ENCODE data around the gene SLC66A2.
"Not testable (repeated sequence)": the region's sequence is repeated elsewhere in the genome, so short reads cannot be mapped to it uniquely, and the experiment has no call there.

SLC66A2 gene

GRCh38 chr18:79877163-79878091 lies 74.0 kb downstream of the SLC66A2 start:
- no peak for DNase-seq

DNA sequence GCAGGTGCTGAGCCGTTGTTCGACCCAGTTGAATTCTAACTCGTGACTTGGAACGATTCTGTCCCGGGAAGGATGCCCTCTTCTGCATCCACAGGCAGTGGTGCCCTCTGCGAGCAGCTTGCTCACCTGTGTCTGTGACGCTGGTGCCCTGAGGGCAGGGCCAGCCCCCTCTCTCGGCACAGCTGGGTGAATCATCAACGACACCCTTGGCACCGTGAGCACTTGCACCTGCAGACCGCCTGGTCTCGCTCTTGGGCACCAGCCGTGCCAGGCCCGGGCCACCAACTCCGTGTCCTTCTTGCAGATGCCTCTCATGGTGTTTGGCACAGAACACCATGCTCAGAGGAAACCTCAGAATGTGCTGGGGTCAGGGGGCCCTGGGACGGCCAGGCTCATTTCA lies 75.0 kb downstream of the SLC66A2 start:
- no peak for DNase-seq

DNA sequence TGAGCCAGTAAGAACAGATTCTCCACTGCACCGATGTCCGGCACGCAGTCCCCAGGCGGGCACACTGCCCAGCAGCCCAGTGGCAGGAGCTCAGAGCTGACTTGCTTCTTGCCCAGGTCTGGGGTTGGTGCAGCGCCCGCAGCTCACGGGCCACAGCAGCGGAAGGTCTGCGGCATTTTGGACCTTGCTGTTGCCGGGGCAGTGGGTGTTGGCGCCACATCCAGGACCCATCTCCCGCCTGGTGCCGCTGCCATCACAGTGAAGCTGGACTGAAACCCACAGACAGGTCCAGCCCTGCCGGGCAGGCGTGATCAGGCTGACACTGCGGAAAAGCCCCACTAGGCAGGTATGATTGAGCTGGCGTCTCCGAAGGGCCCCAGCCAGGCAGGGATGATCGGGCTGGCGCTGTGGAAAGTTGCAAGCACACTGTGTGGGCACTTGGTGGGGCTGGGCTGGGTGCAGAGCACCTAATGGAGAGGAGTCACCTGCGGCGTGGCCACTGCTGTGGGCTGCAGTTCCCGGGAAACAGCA lies 75.5 kb downstream of the SLC66A2 start:
- no peak for DNase-seq

DNA sequence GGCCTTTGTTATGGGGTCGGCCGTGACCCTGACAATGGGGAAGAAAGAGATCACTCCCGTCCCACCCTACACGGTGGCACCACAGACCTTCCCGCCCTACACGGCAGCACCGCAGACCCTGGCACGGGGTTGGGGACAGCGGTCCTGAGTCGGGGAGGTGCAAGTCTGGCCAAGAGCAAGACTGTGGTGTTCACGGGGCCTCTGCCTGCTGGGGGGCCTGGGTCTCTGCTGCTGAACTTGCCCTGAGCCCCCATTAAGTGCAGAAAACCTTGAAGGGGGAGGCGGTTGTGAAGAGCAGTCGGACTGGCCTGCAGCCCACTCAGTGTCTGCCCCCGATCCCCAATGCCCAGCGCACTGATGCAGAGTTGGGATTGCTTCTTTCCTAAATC lies 75.9 kb downstream of the SLC66A2 start:
- no peak for DNase-seq

DNA sequence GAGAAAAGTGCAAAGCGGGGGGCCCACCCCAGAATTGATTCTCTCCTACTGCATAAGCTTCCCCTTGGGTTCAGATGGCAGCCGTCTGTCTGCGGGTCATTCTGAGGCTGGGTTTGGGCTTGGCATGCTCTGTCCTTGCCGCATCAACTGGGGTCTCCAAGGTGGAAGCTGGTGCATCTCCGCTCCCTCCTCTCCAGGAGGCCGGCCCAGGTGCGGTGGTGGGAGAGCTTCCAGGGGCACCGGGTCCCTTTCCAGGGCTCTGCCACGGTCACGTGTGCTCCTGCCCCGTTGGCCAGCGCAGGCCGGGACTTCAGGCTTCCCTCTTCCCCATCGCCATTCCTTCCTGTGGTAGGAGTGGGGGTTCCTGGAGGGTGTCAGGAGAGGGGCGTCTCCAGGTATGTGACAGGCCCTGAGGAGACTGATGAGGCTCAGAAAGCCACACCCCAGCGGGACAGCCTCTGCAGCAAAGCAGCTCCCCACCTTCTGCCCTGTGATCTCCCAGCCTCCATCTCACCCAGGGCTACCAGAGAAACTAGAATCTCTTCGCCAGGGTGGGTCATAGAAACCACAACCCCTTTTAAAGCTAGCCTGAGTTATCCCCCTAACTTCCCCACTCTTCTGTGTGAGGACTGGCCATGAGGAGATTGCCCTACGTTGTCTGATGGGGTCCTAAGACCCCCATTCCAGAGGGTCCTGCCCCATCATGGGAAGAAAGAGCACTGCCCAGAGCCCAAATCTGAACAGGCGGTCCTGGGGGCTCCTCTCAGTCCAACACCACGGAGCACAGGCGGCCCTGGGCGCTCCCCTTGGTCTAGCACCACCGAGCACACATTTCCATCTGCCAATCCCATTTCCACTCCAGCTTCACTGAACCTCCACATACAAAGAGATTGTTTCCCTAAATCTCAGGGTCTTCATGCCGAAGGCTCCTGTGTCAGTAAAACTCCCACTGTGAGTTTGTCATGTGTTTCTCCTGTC lies 76.6 kb downstream of the SLC66A2 start:
- DNase-seq = no peak

DNA sequence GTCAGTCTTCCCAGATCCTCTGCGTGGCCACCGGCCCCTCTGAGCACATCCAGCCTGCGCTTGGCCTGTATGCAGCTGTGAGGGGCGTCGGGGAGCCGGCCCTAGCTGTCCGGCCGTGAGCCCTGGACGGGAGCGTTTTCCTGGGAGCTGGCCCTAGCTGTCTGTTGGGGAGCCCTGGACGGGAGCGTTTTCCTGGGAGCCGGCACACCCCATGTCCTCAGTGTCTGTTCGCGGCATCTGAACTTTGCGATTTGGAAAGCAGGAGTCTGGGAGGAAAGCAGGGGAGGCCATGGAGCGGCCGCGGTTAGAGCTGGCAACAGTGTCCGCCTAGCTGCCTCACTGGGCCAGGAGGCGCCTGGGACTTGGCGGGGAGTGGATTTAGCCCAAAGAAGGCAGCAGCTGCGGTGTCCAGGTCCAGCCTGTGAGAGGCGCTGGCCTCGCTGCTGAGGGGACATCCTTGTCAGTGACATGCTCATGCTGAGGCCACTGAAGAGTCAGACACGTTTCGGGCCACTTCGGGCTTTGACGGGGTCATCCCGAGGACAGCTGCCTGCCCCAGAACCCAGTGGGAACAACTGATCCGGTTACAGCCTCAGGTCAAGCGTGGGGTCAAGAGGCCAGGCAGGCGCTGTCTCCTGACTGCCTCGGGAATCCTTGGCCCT lies 77.9 kb downstream of the SLC66A2 start:
- DNase-seq = no peak

DNA sequence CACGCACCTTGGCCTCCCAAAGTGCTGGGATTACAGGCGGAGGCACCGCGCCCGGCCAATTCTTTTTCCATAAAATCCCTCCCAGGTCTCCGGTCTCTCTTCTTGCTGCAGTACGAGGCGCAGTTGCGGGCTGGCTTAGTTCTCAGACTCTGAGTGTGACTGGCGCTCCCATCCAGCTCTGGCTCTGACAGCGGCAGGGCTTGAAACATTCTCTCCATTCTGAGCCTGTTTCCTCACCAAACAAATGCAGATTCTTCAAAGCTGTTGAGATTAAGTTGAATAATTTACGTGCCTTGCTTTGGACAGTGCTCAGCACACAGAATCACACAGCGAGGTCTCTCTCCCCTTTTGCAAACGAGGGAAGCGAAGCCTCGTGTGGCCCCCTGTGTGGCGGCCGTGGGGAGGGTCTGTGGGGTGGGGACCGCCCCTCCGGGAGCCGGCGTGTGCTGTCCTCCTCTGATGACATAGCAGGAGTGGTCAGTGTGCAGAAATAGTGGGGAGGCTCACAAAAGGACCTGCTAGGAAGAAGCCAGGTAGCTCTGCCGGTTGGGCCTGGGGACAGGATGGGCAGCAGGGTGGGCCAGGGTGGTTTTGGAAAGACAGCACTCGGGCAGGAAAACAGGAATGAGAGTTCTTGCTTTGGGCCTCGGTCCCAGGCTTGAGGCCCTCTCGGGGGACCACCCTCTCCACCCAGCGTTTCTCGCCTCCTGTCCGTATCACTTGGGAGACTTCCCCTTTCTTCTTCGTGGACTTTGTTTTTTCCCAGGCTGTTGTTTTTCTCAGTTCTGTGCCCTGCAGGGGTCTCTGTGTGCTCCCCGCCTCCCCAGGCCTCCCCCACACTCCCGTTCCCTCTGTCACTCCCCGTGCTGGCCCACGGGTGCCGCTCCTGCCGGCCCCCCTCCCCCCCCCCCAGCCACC lies 78.7 kb downstream of the SLC66A2 start:
- no peak for DNase-seq

- no peak for DNase-seq
Observed at GRCh38 chr18:79871481-79872091, 79.9 kb downstream of the SLC66A2 start.

DNA sequence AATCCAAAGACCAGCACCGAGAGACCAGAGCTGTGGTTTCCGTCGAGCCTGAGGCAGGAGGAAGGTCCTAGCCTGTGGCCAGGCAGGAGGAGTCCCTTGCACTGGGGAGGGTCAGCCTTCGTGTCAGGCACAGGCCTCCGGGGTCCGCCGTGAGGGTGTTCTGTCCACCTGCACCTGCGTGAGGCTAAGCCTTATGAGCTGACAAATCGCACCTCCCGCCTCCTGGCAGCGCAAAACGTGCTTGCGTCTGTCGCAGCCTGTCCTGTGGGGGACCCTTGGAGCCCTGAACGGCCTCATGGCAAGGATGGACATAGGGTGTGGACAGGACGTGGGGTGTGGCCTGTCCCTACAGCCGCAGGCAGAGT lies 80.4 kb downstream of the SLC66A2 start:
- DNase-seq = no peak

GRCh38 chr18:79870301-79871025 lies 81.0 kb downstream of the SLC66A2 start:
- DNase-seq = no peak

DNA sequence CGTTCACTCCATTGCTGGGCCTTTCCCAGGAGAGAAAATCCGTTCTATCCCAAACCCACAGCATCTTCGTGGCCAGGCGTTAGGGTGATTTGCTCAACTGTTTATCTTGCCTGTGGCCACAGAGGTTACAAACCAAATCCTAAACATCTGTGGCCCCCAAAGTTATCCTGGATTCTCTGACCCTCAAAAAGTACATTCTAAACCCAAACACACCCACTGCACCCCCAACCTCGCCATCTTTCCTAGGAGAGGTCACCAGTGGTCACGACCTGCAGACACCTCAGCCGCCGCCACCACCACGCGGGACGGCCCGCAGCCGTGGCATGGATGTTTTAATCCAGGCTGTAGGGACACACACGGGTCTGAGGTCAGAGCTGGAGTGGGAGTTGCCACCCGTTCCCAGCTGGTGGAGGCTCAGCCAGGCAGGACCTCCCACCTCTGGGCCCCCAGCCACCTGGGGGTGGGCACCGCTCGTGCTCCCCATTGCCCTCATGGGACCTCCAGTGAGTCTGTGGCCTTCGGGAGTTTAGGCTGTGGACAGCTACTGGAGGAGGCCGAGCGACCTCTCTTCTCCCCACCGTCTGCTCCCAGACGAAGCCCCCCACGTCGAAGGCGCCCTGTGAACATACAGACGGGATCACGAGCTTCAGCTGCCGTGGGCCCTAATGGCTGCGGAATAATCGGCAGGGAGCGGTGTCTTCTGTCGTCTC lies 81.7 kb downstream of the SLC66A2 start:
- no peak for DNase-seq

DNA sequence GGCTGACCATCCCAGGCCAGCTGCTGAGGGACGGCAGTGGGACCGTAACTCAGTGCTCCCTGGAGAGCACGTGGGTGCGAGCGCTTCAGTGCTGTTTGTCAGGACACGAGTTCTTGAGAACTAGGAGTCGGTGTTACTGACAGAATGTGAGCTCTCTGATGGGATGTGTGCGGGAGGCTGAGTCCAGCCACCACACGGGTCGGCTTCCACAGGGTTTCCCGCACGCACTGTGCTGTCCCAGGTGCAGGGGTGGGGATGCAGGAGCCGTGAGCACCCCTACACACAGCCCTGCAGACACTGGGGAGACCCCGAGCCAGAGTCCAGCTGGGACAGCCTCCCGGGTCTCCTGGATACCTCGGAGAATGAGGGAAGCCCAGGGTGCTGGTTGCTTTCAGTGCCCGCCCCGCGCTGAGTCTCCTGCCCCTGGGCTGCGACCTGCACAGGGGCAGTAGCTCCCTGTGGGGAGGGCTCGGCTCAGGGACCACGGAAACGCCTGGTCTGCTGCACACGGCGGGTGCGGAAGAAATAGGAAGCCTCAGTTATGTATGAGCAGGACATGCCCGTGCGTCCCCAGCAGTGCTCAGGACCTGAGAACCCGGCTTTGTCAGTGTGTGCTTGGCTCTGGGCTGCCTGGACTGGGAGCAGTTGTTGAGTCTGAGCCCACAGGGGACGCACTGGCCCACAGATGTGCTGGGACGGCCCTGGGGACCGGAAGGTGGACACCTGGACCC lies 82.5 kb downstream of the SLC66A2 start:
- no peak for DNase-seq

DNA sequence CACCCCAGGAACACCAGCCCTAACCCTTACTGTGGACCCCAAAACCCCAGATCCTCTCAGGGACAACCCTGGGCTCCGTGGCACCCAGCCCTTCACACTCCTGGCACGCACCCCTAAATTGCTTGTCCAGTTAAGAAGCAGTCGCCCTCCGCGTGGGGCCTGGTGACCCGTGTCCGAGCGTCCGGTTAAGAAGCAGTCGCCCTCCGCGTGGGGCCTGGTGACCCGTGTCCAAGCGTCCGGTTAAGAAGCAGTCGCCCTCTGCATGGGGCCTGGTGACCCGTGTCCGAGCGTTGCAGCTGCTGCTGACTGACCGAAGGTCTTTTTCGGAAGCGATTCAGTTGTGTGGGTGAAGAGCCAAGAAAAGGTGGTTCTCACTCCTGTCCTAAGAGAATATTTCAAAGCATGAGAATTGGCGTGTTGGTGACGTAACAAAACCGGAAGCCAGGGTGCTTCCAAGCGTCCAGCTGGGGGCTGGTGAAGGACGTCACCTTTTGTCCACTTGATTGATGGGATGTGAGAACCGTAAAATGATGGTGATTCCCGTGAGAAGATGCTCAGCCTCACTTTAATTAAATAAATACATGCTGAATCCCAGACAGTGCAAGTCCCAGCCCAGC lies 83.2 kb downstream of the SLC66A2 start:
- DNase-seq = no peak

GRCh38 chr18:79867666-79868065 lies 83.8 kb downstream of the SLC66A2 start:
- no peak for DNase-seq

DNA sequence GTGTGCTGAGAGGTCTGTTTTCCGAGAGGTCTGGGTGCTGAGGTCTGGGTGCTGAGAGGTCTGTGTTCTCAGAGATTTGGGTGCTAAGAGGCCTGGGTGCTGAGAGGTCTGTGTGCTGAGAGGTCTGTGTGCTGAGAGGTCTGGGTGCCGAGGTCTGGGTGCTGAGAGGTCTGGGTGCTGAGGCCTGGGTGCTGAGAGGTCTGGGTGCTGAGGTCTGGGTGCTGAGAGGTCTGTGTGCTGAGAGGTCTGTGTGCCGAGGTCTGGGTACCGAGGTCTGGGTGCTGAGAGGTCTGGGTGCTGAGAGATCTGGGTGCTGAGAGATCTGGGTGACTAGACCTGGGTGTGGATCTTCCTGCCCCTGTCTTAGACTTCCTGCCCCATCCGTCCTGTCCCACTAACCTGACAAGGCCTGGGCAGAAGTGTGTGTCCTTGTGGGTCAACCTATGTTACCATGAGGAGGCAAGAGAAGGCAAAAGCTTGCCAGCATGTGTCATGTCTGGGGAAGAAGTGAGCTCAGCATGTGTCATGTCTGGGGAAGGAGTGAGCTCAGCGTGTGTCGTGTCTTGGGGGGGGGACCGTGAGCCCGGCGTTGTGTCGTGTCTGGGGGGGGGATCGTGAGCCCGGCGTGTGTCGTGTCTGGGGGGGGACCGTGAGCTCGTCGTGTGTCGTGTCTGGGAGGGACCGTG lies 84.4 kb downstream of the SLC66A2 start:
- no peak for DNase-seq

DNA sequence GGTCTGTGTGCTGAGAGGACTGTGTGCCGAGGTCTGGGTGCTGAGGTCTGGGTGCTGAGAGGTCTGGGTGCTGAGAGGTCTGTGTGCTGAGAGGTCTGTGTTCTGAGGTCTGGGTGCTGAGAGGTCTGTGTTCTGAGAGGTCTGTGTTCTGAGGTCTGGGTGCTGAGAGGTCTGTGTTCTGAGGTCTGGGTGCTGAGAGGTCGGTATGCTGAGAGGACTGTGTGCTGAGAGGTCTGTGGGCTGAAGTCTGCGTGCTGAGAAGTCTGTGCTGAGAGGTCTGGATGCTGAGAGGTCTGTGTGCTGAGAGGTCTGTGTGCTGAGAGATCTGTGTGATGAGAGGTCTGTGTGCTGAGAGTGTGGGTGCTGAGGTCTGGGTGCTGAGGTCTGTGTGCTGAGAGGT lies 85.5 kb downstream of the SLC66A2 start:
- DNase-seq = not testable (repeated sequence)

DNA sequence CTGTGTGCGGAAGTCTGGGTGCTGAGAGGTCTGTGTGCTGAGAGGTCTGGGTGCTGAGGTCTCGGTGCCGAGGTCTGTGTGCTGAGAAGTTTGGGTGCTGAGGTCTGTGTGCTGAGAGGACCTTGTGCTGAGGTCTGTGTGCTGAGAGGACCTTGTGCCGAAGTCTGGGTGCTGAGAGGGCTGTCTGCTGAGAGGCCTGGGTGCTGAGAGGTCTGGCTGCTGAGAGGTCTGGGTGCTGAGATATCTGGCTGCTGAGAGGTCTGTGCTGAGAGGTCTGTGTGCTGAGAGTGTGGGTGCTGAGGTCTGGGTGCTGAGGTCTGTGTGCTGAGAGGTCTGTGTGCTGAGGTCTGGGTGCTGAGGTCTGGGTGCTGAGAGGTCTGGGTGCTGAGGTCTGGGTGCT lies 86.5 kb downstream of the SLC66A2 start:
- not testable (repeated sequence) for DNase-seq
